SK-N-SH (cell line): ENCODE data around the gene VPS8. TPM values are rescaled to one million over a fixed set of nuclear protein-coding genes. Genes with fewer than 3 reads are reported as not detected.

Source experiments
- CTCF ChIA-PET: fragments of 300-600, 350-600 bp; formaldehyde crosslinking; extraction: SDS; loops from one replicate; lab custom pipeline; 2021; lab: Yijun Ruan, JAX
- POLR2A ChIA-PET: fragments of 350-600 bp; sonication (Branson Sonifier 250); formaldehyde crosslinking; extraction: SDS; loops from one replicate; lab custom pipeline; 2020; ENCODE audit warnings: antibody characterized with exemption, inconsistent platforms; lab: Yijun Ruan, JAX
- DNase-seq: peaks from one replicate; pipeline ENCODE4 v3.0.0; 2012
- H2AFZ ChIP-seq: fragments of 200-600 bp; sonication (generic); 2 replicates; pipeline ENCODE4 v1.8.1; 2016; ENCODE audit warnings: antibody characterized with exemption, mild to moderate bottlenecking, low read depth
- H3F3A ChIP-seq: fragments of 200-600 bp; sonication (generic); replicated peaks from 2 replicates; pipeline ENCODE3; 2016; ENCODE audit warnings: antibody characterized with exemption, mild to moderate bottlenecking; ENCODE audit not compliant: insufficient read depth
- H3K27ac ChIP-seq, 2 experiments: fragments of 200-500 bp in 1 of 2; fragments of 200-600 bp in 1 of 2; sonication (Bioruptor generic) in 1 of 2; sonication (generic), shearing (Covaris generic) in 1 of 2; 2 replicates each; pipeline versions ENCODE4 v1.5.1 to v1.6.1; 2014 to 2016; ENCODE audit warnings: low read depth in 2 of 2, inconsistent platforms in 1 of 2, low read length in 1 of 2, mild to moderate bottlenecking in 1 of 2, mixed read lengths in 1 of 2
- H3K27me3 ChIP-seq: fragments of 200-600 bp; sonication (generic), shearing (Covaris generic); 2 replicates; pipeline ENCODE4 v1.6.1; 2016; ENCODE audit warnings: mixed run types; ENCODE audit not compliant: insufficient read depth
- H3K36me3 ChIP-seq, 2 experiments: fragments of 200-500 bp in 1 of 2; fragments of 200-600 bp in 1 of 2; sonication (Bioruptor generic) in 1 of 2; sonication (generic) in 1 of 2; replicated peaks in 1 of 2; 2 replicates each; pipeline versions ENCODE3 to v1.5.1; 2014 to 2016; ENCODE audit warnings: low read length in 1 of 2, mild to moderate bottlenecking in 1 of 2; ENCODE audit not compliant: insufficient read depth in 2 of 2, control insufficient read depth in 1 of 2
- H3K4me1 ChIP-seq, 2 experiments: fragments of 200-500 bp in 1 of 2; fragments of 200-600 bp in 1 of 2; sonication (Bioruptor generic) in 1 of 2; sonication (generic), shearing (Covaris generic) in 1 of 2; 2 replicates each; pipeline versions ENCODE4 v1.5.1 to v1.6.1; 2014 to 2016; ENCODE audit warnings: low read depth in 1 of 2, low read length in 1 of 2, mixed run types in 1 of 2; ENCODE audit not compliant: insufficient read depth in 2 of 2, control insufficient read depth in 1 of 2
- H3K4me2 ChIP-seq: fragments of 200-600 bp; sonication (generic), shearing (Covaris generic); 2 replicates; pipeline ENCODE4 v1.6.1; 2017; ENCODE audit warnings: mixed run types
- H3K4me3 ChIP-seq, 2 experiments: fragments of 200-500 bp in 1 of 2; fragments of 200-600 bp in 1 of 2; sonication (Bioruptor generic) in 1 of 2; sonication (generic), shearing (Covaris generic) in 1 of 2; 2 replicates each; pipeline versions ENCODE4 v1.5.1 to v1.8.1; 2014 to 2016; ENCODE audit warnings: low read depth in 2 of 2, inconsistent platforms in 1 of 2, low read length in 1 of 2, mild to moderate bottlenecking in 1 of 2, mixed read lengths in 1 of 2, moderate library complexity in 1 of 2
- H3K79me2 ChIP-seq: fragments of 200-600 bp; sonication (generic); 2 replicates; pipeline ENCODE4 v1.8.1; 2017; ENCODE audit warnings: mild to moderate bottlenecking; ENCODE audit not compliant: insufficient read depth
- H3K9ac ChIP-seq: fragments of 200-600 bp; sonication (generic); 2 replicates; pipeline ENCODE4 v1.6.1; 2017; ENCODE audit warnings: mixed run types
- H3K9me2 ChIP-seq: fragments of 200-600 bp; sonication (generic); 2 replicates; pipeline ENCODE4 v1.6.1; 2017; ENCODE audit warnings: mixed run types
- H3K9me3 ChIP-seq: fragments of 200-600 bp; sonication (generic); 2 replicates; pipeline ENCODE4 v1.6.1; 2017; ENCODE audit warnings: mixed run types, mild to moderate bottlenecking, moderate library complexity
- H4K20me1 ChIP-seq: fragments of 200-600 bp; sonication (generic); 2 replicates; pipeline ENCODE4 v1.6.1; 2017; ENCODE audit warnings: mild to moderate bottlenecking, mixed run types; ENCODE audit not compliant: insufficient read depth
- CHD2 ChIP-seq: fragments of 150-350 bp; IDR thresholded peaks from 2 replicates; pipeline ENCODE4 v1.6.1; 2018; ENCODE audit warnings: low read length; ENCODE audit not compliant: partially characterized antibody
- ELF1 ChIP-seq: IDR thresholded peaks from 2 replicates; pipeline ENCODE4 v1.4.0; 2012
- EP300 ChIP-seq, 2 experiments: IDR thresholded peaks; 2 replicates each; pipeline versions ENCODE4 v1.4.0 to v1.6.1; 2012; ENCODE audit warnings: borderline replicate concordance in 1 of 2, low read depth in 1 of 2, low read length in 1 of 2
- GATA2 ChIP-seq: sonication (generic); formaldehyde crosslinking; IDR thresholded peaks from 2 replicates; pipeline ENCODE4 v1.5.0; 2020; ENCODE audit warnings: mild to moderate bottlenecking, missing genetic modification reagents
- MXI1 ChIP-seq: IDR thresholded peaks from 2 replicates; pipeline ENCODE4 v1.6.1; 2012; ENCODE audit warnings: mild to moderate bottlenecking, low read depth, low read length, improper control_type of control experiment
- NFIC ChIP-seq: IDR thresholded peaks from 2 replicates; pipeline ENCODE4 v1.4.0; 2012; ENCODE audit warnings: borderline replicate concordance
- RCOR1 ChIP-seq: fragments of 150-350 bp; IDR thresholded peaks from 2 replicates; pipeline ENCODE4 v1.6.1; 2017; ENCODE audit warnings: antibody characterized with exemption, low read length
- REST ChIP-seq: IDR thresholded peaks from 2 replicates; pipeline ENCODE4 v1.6.1; 2012; ENCODE audit warnings: mild to moderate bottlenecking, low read depth, low read length, moderate library complexity
- RFX5 ChIP-seq: IDR thresholded peaks from 2 replicates; pipeline ENCODE4 v1.6.1; 2012; ENCODE audit warnings: mild to moderate bottlenecking, improper control_type of control experiment, low read length
- SIN3A ChIP-seq: IDR thresholded peaks from 2 replicates; pipeline ENCODE4 v1.6.1; 2012; ENCODE audit warnings: low read depth, mild to moderate bottlenecking, low read length, moderate library complexity, borderline replicate concordance
- SMC3 ChIP-seq: IDR thresholded peaks from 2 replicates; pipeline ENCODE4 v1.6.1; 2012; ENCODE audit warnings: low read depth, low read length, improper control_type of control experiment
- TAF1 ChIP-seq: IDR thresholded peaks from 2 replicates; pipeline ENCODE4 v1.6.1; 2012; ENCODE audit warnings: low read depth, mild to moderate bottlenecking, low read length, moderate library complexity, borderline replicate concordance
- TCF12 ChIP-seq: IDR thresholded peaks from 2 replicates; pipeline ENCODE4 v1.4.0; 2012
- TEAD4 ChIP-seq: IDR thresholded peaks from 2 replicates; pipeline ENCODE4 v1.4.0; 2012; ENCODE audit warnings: mild to moderate bottlenecking, borderline replicate concordance; ENCODE audit not compliant: insufficient read depth
- ZBTB33 ChIP-seq: IDR thresholded peaks from 2 replicates; pipeline ENCODE4 v1.4.0; 2012; ENCODE audit warnings: low read depth, borderline replicate concordance
- WGBS: methylation state at CpG from one replicate; pipeline ENCODE4 v1.1.6; 2017; ENCODE audit warnings: low lambda C conversion rate; 5-methylcytosine and 5-hydroxymethylcytosine counted together
- polyA plus RNA-seq, 3 experiments: library from polyadenylated mRNA; depleted of rRNA; stranded (reverse); fragments of >200 nt; gene quantifications; 2 replicates each; pipeline ENCODE4 v1.2.3, GENCODE V29; 2012
- TF ChIP-seq, protein P1 (sequence below): IDR thresholded peaks from 2 replicates; pipeline ENCODE4 v1.4.0; 2012; ENCODE audit warnings: low read depth
- TF ChIP-seq, protein P2 (sequence below): fragments of 150-350 bp; IDR thresholded peaks from 2 replicates; pipeline ENCODE4 v1.6.1; 2017; ENCODE audit warnings: antibody characterized with exemption, low read length, low read depth, borderline replicate concordance

Gene VPS8
- polyA plus RNA-seq, 1 of the 3 experiments (the other 2 are of a cell fraction): 12.8 TPM

GRCh38 chr3:184885112-184885511 is 73.1 kb downstream of the VPS8 start:
- WGBS: 89% methylated on average over 4 of the region's 4 CpGs
- Histone ChIP-seq H3K27me3 (no peaks in the 10 kb centered on the region), H3F3A (no peaks in the 10 kb centered on the region), H4K20me1 (no peaks in the 10 kb centered on the region), H3K79me2 (no peaks in the 10 kb centered on the region; the same call in 1 of the 2 replicates), H3K4me3 (no peak overlapping the region), H3K9me2 (no peaks in the 10 kb centered on the region), H2AFZ (no peak overlapping the region), H3K27ac (no peak overlapping the region), H3K9ac (no peak overlapping the region), H3K4me2 (no peak overlapping the region), H3K36me3 (peaks cover 20 to 21% of the 10 kb centered on the region in 2 experiments), H3K9me3 (no peaks in the 10 kb centered on the region), H3K4me1 (no peaks in the 10 kb centered on the region)
- TF ChIP-seq REST (no peak), SIN3A (no peak), ELF1 (no peak), SMC3 (no peak), GATA2 (no peak), ZBTB33 (no peak)
- POLR2A ChIA-PET: no interaction called here
- CTCF ChIA-PET: interaction anchor here (0.6 to 2.6 kb wide), 5 partner anchors 10 to 330 kb away, joined by 3 to 10 read pairs (median 3); no protein-coding TSS in a partner anchor
- no peak for DNase-seq

DNA sequence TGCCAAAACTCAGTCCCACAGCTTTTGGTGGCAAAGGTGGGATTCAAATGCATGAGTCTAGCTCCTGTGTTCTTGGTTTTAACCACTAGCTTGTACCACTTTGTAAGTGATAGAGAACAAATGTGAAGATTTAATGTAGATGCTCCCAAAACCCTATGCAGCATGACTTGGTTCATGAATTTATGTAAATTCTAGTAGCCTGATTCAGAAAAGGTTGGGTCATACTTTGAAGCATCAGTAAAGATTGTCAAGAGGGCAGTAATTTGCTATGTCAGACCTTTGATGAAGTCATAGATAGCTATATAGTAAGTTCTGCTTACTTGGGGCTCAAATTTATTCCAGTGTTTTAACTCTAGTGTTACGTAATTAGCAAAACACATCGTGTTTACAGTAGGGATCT is 75.6 kb downstream of the VPS8 start:
- H3K9me3 ChIP-seq: no peaks in the 10 kb centered on the region
- H3K36me3 ChIP-seq: peaks cover 23 to 34% of the 10 kb centered on the region in 2 experiments
- TF ChIP-seq TCF12 (no peak), REST (no peak), RFX5 (no peak), TAF1 (no peak), EP300 (IDR thresholded peaks at IDR 0.05; ENCODE audit: borderline replicate concordance in 1 of 2, low read depth in 1 of 2, low read length in 1 of 2) (no peak), MXI1 (no peak), TEAD4 (no peak), CHD2 (no peak), RCOR1 (no peak), NFIC (no peak)
- TF ChIP-seq, protein P1, sequence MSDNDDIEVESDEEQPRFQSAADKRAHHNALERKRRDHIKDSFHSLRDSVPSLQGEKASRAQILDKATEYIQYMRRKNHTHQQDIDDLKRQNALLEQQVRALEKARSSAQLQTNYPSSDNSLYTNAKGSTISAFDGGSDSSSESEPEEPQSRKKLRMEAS: no peak
- TF ChIP-seq, protein P2, sequence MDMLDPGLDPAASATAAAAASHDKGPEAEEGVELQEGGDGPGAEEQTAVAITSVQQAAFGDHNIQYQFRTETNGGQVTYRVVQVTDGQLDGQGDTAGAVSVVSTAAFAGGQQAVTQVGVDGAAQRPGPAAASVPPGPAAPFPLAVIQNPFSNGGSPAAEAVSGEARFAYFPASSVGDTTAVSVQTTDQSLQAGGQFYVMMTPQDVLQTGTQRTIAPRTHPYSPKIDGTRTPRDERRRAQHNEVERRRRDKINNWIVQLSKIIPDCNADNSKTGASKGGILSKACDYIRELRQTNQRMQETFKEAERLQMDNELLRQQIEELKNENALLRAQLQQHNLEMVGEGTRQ: no peak

More for the DNA sequence above, 75.6 kb downstream of the VPS8 start:
- Histone ChIP-seq H3K9me2 (no peaks in the 10 kb centered on the region), H3K4me3 (no peak overlapping the region), H2AFZ (no peak overlapping the region), H4K20me1 (no peaks in the 10 kb centered on the region), H3K79me2 (no peaks in the 10 kb centered on the region; the same call in 1 of the 2 replicates), H3K27me3 (no peaks in the 10 kb centered on the region), H3F3A (no peaks in the 10 kb centered on the region), H3K27ac (no peak overlapping the region), H3K9ac (no peak overlapping the region), H3K4me1 (no peaks in the 10 kb centered on the region), H3K4me2 (no peak overlapping the region)
- 97% methylated on average over 2 of the region's 2 CpGs for WGBS
- POLR2A ChIA-PET: no interaction called here
- no peak for DNase-seq
- CTCF ChIA-PET: interaction anchor here (0.6 to 1.3 kb wide), 3 partner anchors 15 to 84 kb away, joined by 3 read pairs; no protein-coding TSS in a partner anchor
